GM12878 (cell line): ENCODE results near the gene TGFBRAP1. TPM values are rescaled to one million over a fixed set of nuclear protein-coding genes. Genes with fewer than 3 reads are reported as not detected.

ENCODE experiments used
- ATAC-seq: fragments of 200-7000 bp; cut with Tn5 transposase; 3 replicates; pipeline ENCODE4 v1.9.1; 2020; ENCODE audit warnings: mild to moderate bottlenecking, moderate library complexity
- BruUV-seq: library from RNA; stranded (reverse); fragments of 400-500 nt; replicated peaks from 2 replicates; lab custom pipeline; 2021; lab: Mats Ljungman, UMichigan
- CTCF ChIA-PET: fragments of 300-600 bp; sonication (Branson Sonifier 250); formaldehyde crosslinking; extraction: SDS; loops from one replicate; lab custom pipeline; 2021; ENCODE audit warnings: inconsistent platforms; lab: Yijun Ruan, JAX
- POLR2A ChIA-PET: fragments of 350-600 bp; formaldehyde crosslinking; extraction: SDS; loops from one replicate; lab custom pipeline; 2021; ENCODE audit warnings: inconsistent platforms; lab: Charles Lee
- RAD21 ChIA-PET: fragments of 300-600 bp; sonication (Branson Sonifier 250); formaldehyde crosslinking; loops from one replicate; lab custom pipeline; 2023; ENCODE audit warnings: antibody characterized with exemption; ENCODE audit not compliant: unreplicated experiment; lab: Charles Lee
- SMC1A ChIA-PET: fragments of 300-600 bp; sonication (Branson Sonifier 250); formaldehyde crosslinking; loops from one replicate; lab custom pipeline; 2023; ENCODE audit not compliant: unreplicated experiment, uncharacterized antibody; lab: Charles Lee
- DNase-seq: peaks from one replicate; pipeline ENCODE4 v3.0.0-alpha.2; 2011; ENCODE audit warnings: low read depth, low spot score
- FAIRE-seq: peaks from 3 replicates; lab custom pipeline; 2011; peaks lifted over from hg19 to GRCh38; lab: Jason Lieb, UNC
- H2AFZ ChIP-seq: 2 replicates; pipeline ENCODE4 v1.6.0; 2011; ENCODE audit warnings: low read depth, low read length, control low read depth; ENCODE audit not compliant: control insufficient read depth
- H3K27ac ChIP-seq: 2 replicates; pipeline ENCODE4 v1.5.1; 2011; ENCODE audit warnings: control low read depth; ENCODE audit not compliant: control insufficient read depth, insufficient read depth
- H3K27me3 ChIP-seq, 2 experiments: replicated peaks in 1 of 2; 2 replicates each; pipeline versions ENCODE4 v1.6.0 to v1.6.1; 2011; ENCODE audit warnings: low read length in 1 of 2; ENCODE audit not compliant: control insufficient read depth in 2 of 2, insufficient read depth in 2 of 2
- H3K36me3 ChIP-seq, 2 experiments: 2 replicates each; pipeline ENCODE4 v1.5.1; 2011; ENCODE audit warnings: low read length in 1 of 2; ENCODE audit not compliant: control insufficient read depth in 2 of 2, insufficient read depth in 2 of 2
- H3K4me1 ChIP-seq: 2 replicates; pipeline ENCODE4 v1.6.1; 2011; ENCODE audit warnings: mild to moderate bottlenecking, low read length, moderate library complexity, mixed read lengths; ENCODE audit not compliant: control insufficient read depth, insufficient read depth
- H3K4me2 ChIP-seq: 2 replicates; pipeline ENCODE4 v1.6.0; 2011; ENCODE audit warnings: control low read depth; ENCODE audit not compliant: control insufficient read depth, insufficient read depth
- H3K4me3 ChIP-seq: fragments of 200-600 bp; sonication (generic); 2 replicates; pipeline ENCODE4 v1.5.1; 2016
- H3K79me2 ChIP-seq: 2 replicates; pipeline ENCODE4 v1.6.0; 2011; ENCODE audit warnings: low read length; ENCODE audit not compliant: control insufficient read depth, insufficient read depth
- H3K9ac ChIP-seq: 2 replicates; pipeline ENCODE4 v1.8.0; 2011; ENCODE audit warnings: low read length, control low read depth, mixed read lengths; ENCODE audit not compliant: control insufficient read depth, insufficient read depth
- H3K9me3 ChIP-seq: replicated peaks from 3 replicates; pipeline ENCODE4 v1.5.1; 2011; ENCODE audit warnings: mild to moderate bottlenecking, low read length; ENCODE audit not compliant: control insufficient read depth, insufficient read depth
- H4K20me1 ChIP-seq: 2 replicates; pipeline ENCODE4 v1.6.0; 2011; ENCODE audit not compliant: control insufficient read depth, insufficient read depth
- BACH1 ChIP-seq: fragments of 450-650 bp; IDR thresholded peaks from 2 replicates; pipeline ENCODE4 v1.6.1; 2017; ENCODE audit warnings: mild to moderate bottlenecking, borderline replicate concordance
- CBX5 ChIP-seq: sonication (generic); IDR thresholded peaks from 2 replicates; pipeline ENCODE4 v1.6.1; 2016; ENCODE audit warnings: low read depth, moderate library complexity, mild to moderate bottlenecking, inconsistent platforms
- CREB1 ChIP-seq: IDR thresholded peaks from 2 replicates; pipeline ENCODE4 v1.6.1; 2012; ENCODE audit warnings: low read depth, mild to moderate bottlenecking, inconsistent platforms
- GATAD2B ChIP-seq: fragments of 450-650 bp; conservative IDR thresholded peaks from 2 replicates; pipeline ENCODE4 v1.6.1; 2017; ENCODE audit warnings: low read depth, mild to moderate bottlenecking, moderate library complexity
- SIN3A ChIP-seq: IDR thresholded peaks from 2 replicates; pipeline ENCODE4 v1.6.1; 2012; ENCODE audit warnings: low read depth, low read length, improper control_type of control experiment
- SMAD5 ChIP-seq: IDR thresholded peaks from 2 replicates; pipeline ENCODE4 v1.6.1; 2016; ENCODE audit warnings: antibody characterized with exemption, low read depth
- YBX1 ChIP-seq: fragments of 450-650 bp; IDR thresholded peaks from 2 replicates; pipeline ENCODE4 v1.6.1; 2016; ENCODE audit warnings: antibody characterized with exemption
- WGBS: methylation state at CpG from one replicate; pipeline ENCODE4 v1.1.6; 2016; ENCODE audit warnings: low lambda C conversion rate; ENCODE audit not compliant: insufficient replicate concordance, insufficient coverage; ENCODE audit errors: missing lambda C conversion rate; 5-methylcytosine and 5-hydroxymethylcytosine counted together
- in situ Hi-C: fragments of 300-500 bp; cut with MboI; formaldehyde crosslinking; loops from 9 replicates; pipeline ENCODE4 v1.14.3; 2018; ENCODE audit warnings: mixed read lengths
- intact Hi-C: fragments of 100-400 bp; cut with micrococcal nuclease; formaldehyde crosslinking; loops from one replicate; pipeline ENCODE4 v1.14.2; 2022; ENCODE audit not compliant: unreplicated experiment
- polyA plus RNA-seq, 11 experiments: library from polyadenylated mRNA; depleted of rRNA in 4 of 11; unstranded in 6 of 11; stranded (reverse) in 5 of 11; fragments of >200 nt; fragmentation: Nextera tagmentation in 4 of 11; fragmentation: Illumina TruSeq in 1 of 11; extraction: Ambion mirVana in 4 of 11; extraction: Trizol in 1 of 11; gene quantifications; 1 replicate in 1 of 11; 2 replicates in 10 of 11; pipeline versions ENCODE4 v1.2.1 to v1.2.3, GENCODE V29; 2011 to 2016; ENCODE audit warnings: inconsistent platforms in 2 of 11, missing spikeins in 2 of 11, low read depth in 1 of 11
- total RNA-seq, 4 experiments: library from RNA; depleted of rRNA in 3 of 4; stranded (reverse); fragments of >200 nt in 3 of 4; fragmentation: Illumina TruSeq in 1 of 4; extraction: Trizol in 1 of 4; gene quantifications; 2 replicates each; pipeline versions ENCODE4 v1.2.1 to v1.2.3, GENCODE V29; 2013 to 2021

TGFBRAP1 gene
- total and polyA plus RNA-seq, 10 of the 15 experiments (the other 5 are each of a cell fraction or from before 2014, with no cell fraction given): 7.9 to 37.4 (median 23.7) TPM

GRCh38 chr2:105336786-105337121 is 7.2 kb upstream of the TGFBRAP1 start:
- in situ Hi-C loops: no loop called here
- intact Hi-C loops: loop anchor here (10.0 kb wide), 1 partner anchor 408 kb away; the partner anchor contains the start of gene NCK2
- SMC1A ChIA-PET: interaction anchor here (4.1 kb wide), 1 partner anchor 8 kb away, joined by 25 read pairs; the partner anchor contains the start of gene TGFBRAP1
- H3K27ac ChIP-seq: peak overlapping the region; percentile 99
- RAD21 ChIA-PET: interaction anchor here (0.7 to 2.2 kb wide), 2 partner anchors 8 to 26 kb away, joined by 3 to 9 read pairs; no protein-coding TSS in a partner anchor
- FAIRE-seq (no peak), DNase-seq (no peak), ATAC-seq (no peak)
- H3K9ac ChIP-seq: peak overlapping the region; percentile 94
- peaks cover 3% of the 10 kb centered on the region for H3K4me1 ChIP-seq
- BruUV-seq: TSS peak; percentile 94
- H4K20me1 ChIP-seq: no peaks in the 10 kb centered on the region; the same call in 1 of the 2 replicates
- POLR2A ChIA-PET: interaction anchor here (1.8 kb wide), 1 partner anchor 8 kb away, joined by 12 read pairs; no protein-coding TSS in a partner anchor
- WGBS: under 1% methylated on average over 7 of the region's 7 CpGs
- H3K79me2 ChIP-seq: peaks cover 44% of the 10 kb centered on the region
- H3K27me3 ChIP-seq: no peaks in the 10 kb centered on the region
- H3K4me3 ChIP-seq: peak overlapping the region; percentile 99
- no peaks in the 10 kb centered on the region for H3K9me3 ChIP-seq
- TF ChIP-seq GATAD2B (no peak), CBX5 (no peak), SMAD5 (no peak), BACH1 (no peak)
- H3K4me2 ChIP-seq: peak overlapping the region; percentile 90
- H2AFZ ChIP-seq: peak overlapping the region; percentile 100
- H3K36me3 ChIP-seq: peaks cover 2 to 12% of the 10 kb centered on the region in 2 experiments; a peak in 3 of 4 replicates
- CTCF ChIA-PET: interaction anchor here (1.9 kb wide), 1 partner anchor 8 kb away, joined by 5 read pairs; no protein-coding TSS in a partner anchor

- H3K79me2 ChIP-seq: peaks cover 49% of the 10 kb centered on the region
- no peaks in the 10 kb centered on the region for H3K9me3 ChIP-seq
- TF ChIP-seq SIN3A (no peak), CREB1 (no peak), YBX1 (no peak)
- POLR2A ChIA-PET: no interaction called here
- ATAC-seq (no peak), DNase-seq (no peak), FAIRE-seq (no peak)
- H3K4me2 ChIP-seq: no peak overlapping the region
- RAD21 ChIA-PET: no interaction called here
- in situ Hi-C loops (no loop called here), intact Hi-C loops (loop anchor here (10.0 kb wide), 1 partner anchor 409 kb away; the partner anchor contains the start of gene NCK2)
- WGBS: 97% methylated on average over 2 of the region's 2 CpGs
- H3K4me3 ChIP-seq: no peak overlapping the region
- H3K36me3 ChIP-seq: peaks cover 2 to 6% of the 10 kb centered on the region in 2 experiments; a peak in 3 of 4 replicates
- H2AFZ ChIP-seq: no peak overlapping the region
- SMC1A ChIA-PET: interaction anchor here (0.9 to 1.2 kb wide), 3 partner anchors 9 to 13 kb away, joined by 3 to 4 read pairs (median 4); no protein-coding TSS in a partner anchor
- no peak overlapping the region for H3K27ac ChIP-seq
- no peaks in the 10 kb centered on the region for H3K27me3 ChIP-seq
- H3K4me1 ChIP-seq: peaks cover 7% of the 10 kb centered on the region
- CTCF ChIA-PET: interaction anchor here (1.6 to 1.9 kb wide), 2 partner anchors 10 to 17 kb away, joined by 4 to 5 read pairs; no protein-coding TSS in a partner anchor
- H4K20me1 ChIP-seq: no peaks in the 10 kb centered on the region
- no TSS peak for BruUV-seq
- H3K9ac ChIP-seq: no peak overlapping the region
Measured at GRCh38 chr2:105335469-105335868, 5.9 kb upstream of the TGFBRAP1 start.
